NCI-H82 treated with DMSO at 0.1 percent for 48 hours (cell line): ENCODE measurements around the gene THRB.

Experiments
- DNase-seq: peaks from one replicate; lab custom pipeline; 2025; ENCODE audit not compliant: unreplicated experiment; lab: John Stamatoyannopoulos, UW

Gene THRB

GRCh38 chr3:24192469-24193056 lies 302.1 kb downstream of the THRB start:
- DNase-seq = no peak

GRCh38 chr3:24191801-24192403 lies 302.7 kb downstream of the THRB start:
- DNase-seq = peak; percentile 59

GRCh38 chr3:24190256-24190655 lies 304.4 kb downstream of the THRB start:
- DNase-seq = no peak

- DNase-seq = peak; percentile 69
These were observed 308.8 kb downstream of the THRB start for GRCh38 chr3:24185738-24186384.

- DNase-seq = peak; percentile 36
These were observed 310.0 kb downstream of the THRB start for GRCh38 chr3:24184528-24185176.

GRCh38 chr3:24182756-24183155 lies 311.9 kb downstream of the THRB start:
- DNase-seq = no peak

- no peak for DNase-seq
These were observed 313.4 kb downstream of the THRB start for GRCh38 chr3:24181256-24181655.

- no peak for DNase-seq
These were observed 314.0 kb downstream of the THRB start for GRCh38 chr3:24180616-24181015.

- DNase-seq = no peak
These were observed 317.4 kb downstream of the THRB start for GRCh38 chr3:24177201-24177600.

GRCh38 chr3:24174614-24175013 lies 320.0 kb downstream of the THRB start:
- DNase-seq = no peak

GRCh38 chr3:24168977-24169376 lies 325.7 kb downstream of the THRB start:
- DNase-seq = no peak

- no peak for DNase-seq
These were observed 327.2 kb downstream of the THRB start for GRCh38 chr3:24167429-24167828.

- DNase-seq = peak; percentile 48
These were observed 328.1 kb downstream of the THRB start for GRCh38 chr3:24166515-24166914.

- peak; percentile 84 for DNase-seq
These were observed 329.1 kb downstream of the THRB start for GRCh38 chr3:24165603-24165982.

- DNase-seq = peak; percentile 65
These were observed 329.6 kb downstream of the THRB start for GRCh38 chr3:24164967-24165602.

GRCh38 chr3:24162929-24163328 lies 331.7 kb downstream of the THRB start:
- DNase-seq = no peak

- DNase-seq = no peak
These were observed 332.8 kb downstream of the THRB start for GRCh38 chr3:24161841-24162240.

GRCh38 chr3:24160424-24161095 lies 334.1 kb downstream of the THRB start:
- DNase-seq = no peak

GRCh38 chr3:24158761-24159454 lies 335.7 kb downstream of the THRB start:
- no peak for DNase-seq

- no peak for DNase-seq
These were observed 337.5 kb downstream of the THRB start for GRCh38 chr3:24157106-24157505.
